GM21723 (cell line): ENCODE measurements around the gene GOLGA5.
"Not testable (repeated sequence)": the region's sequence is repeated elsewhere in the genome, so short reads cannot be mapped to it uniquely, and the experiment has no call there.

ENCODE experiments used
- ATAC-seq: cut with Tn5 transposase; IDR thresholded peaks from one replicate; pipeline ENCODE4 v1.9.1; 2021; ENCODE audit warnings: mild to moderate bottlenecking, moderate library complexity; ENCODE audit not compliant: unreplicated experiment

The GOLGA5 gene

DNA sequence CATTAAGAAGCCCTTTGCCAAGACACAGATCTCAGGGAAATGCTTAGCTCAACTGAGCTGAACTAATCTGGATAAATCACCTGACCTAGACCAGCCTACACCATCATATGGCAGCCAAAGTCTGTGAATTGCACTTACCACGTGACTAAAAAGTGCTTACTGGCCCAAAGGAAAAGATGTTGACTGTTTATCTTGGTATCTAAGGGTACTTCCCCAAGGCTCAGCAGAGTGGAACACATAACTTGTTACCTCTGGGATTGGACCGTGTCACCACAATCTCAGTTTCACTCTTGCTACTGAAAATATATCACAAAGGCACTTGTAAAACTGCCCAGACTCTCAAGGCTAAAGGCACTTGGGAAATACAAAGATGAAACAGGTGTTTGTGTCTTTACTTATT is 18.8 kb upstream of the GOLGA5 start:
- peak; percentile 93 for ATAC-seq

DNA sequence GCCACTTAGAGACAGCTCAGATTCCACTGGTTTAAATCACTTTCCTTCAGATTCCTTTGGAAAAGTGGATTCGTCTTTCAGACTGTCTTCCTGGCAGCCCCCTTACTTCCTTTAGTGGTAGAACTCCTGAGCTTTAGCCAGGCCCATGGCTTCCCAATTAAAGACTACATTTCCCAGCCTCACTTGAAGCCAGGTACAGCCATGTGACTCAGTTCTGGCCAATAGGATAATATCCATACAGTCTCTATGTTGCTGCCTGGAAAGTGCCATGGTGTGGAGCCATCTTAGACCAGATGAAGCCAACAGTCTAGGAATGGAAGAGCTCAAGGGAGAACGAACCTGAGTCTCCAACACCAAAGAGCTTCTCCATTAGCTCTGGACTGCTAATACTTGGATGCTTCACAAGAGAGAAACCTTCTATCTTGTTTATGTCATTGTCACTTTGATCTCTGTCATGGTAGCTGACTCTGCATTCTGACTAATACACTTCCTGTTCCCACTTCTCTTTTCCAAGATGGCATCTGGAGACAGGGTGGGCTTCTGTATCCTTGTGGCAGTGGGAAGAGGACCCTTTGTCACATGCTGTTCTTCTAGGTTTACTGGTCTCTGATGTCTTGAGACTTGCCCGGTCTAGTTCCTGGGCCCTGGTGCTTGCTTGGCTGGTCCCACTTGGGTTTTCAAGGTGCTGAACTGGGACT is 15.1 kb upstream of the GOLGA5 start:
- ATAC-seq, result not testable (repeated sequence)

DNA sequence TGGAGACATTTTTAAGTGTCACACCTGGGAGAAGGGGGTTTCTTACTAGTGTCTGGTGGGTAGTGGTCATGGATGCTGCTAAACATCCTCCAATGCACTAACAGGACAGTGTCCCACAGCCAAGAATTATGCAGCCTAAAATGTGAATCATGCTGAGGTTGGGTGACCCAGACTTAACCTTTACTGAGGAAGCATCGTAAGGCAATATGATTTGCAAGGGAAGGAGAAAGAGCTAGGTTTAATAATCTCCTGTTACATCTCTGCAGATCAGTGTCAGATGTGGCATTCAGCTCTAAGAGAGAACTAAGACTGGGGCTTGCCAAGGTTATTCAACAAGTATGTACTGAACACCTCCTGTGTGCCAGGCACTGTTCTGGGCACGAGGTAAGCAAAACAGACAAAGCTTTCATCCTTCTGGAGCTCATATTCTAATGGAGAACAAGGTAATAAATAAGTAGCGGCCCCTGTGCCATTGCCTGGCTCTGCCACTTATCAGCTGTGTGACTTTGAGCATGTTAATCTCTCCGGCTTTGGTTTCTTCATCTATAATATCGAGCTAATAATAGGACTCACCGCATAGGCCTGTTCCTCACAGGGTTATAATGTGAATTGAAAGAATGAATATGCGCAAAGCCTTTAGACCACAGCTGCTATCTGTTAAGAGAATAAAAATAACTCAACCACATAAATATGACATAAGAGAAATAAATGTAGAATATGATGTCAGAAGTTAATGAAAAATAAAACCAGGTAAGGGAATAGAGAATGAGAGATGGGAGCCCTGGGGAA is 13.5 kb upstream of the GOLGA5 start:
- no peak for ATAC-seq

DNA sequence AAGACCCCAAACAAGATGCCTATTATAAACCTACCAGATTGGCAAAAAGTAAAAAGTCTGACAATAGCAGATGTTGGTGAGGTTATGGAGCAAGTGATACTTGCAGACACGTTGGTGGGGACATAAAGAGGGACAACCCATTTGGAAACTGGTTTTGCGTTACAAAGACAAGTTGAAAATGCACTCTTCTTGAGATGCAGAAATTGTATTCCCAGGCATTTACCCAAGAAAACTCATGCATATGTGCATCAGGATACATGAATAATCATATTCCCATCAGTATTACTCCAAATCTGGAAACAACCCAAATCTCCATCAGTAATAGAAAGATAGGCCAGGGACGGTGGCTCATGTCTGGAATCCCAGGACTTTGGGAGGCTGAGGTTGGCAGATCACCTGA is 12.8 kb upstream of the GOLGA5 start:
- ATAC-seq, result no peak

DNA sequence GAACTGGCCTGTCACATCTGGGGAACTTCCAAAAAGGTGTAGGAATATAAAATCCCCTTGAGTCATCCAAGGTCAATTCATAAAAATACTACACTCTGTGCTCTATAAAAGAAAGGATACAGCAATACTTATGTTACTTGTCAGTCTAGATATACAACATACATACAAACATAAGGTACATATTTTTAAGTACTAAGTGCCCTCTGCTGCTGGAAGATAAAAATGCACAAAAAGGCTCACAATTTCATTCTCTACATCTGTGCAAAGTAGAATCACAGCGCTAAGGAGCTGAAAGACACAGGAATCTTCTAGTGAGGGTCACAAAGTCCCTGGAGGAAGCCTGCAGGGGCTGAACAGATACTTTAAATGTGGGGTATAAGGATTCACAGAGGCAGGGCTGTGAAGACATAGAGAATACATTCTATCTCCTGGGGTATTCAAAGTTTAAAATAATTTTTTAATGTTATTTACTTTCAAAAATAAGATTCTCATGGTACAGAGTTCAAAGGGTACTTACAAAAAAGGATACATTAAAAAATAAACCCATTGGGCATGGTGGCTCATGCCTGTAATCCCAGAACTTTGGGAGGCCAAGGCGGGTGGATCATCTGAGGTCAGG is 10.2 kb upstream of the GOLGA5 start:
- ATAC-seq, result peak; percentile 56

DNA sequence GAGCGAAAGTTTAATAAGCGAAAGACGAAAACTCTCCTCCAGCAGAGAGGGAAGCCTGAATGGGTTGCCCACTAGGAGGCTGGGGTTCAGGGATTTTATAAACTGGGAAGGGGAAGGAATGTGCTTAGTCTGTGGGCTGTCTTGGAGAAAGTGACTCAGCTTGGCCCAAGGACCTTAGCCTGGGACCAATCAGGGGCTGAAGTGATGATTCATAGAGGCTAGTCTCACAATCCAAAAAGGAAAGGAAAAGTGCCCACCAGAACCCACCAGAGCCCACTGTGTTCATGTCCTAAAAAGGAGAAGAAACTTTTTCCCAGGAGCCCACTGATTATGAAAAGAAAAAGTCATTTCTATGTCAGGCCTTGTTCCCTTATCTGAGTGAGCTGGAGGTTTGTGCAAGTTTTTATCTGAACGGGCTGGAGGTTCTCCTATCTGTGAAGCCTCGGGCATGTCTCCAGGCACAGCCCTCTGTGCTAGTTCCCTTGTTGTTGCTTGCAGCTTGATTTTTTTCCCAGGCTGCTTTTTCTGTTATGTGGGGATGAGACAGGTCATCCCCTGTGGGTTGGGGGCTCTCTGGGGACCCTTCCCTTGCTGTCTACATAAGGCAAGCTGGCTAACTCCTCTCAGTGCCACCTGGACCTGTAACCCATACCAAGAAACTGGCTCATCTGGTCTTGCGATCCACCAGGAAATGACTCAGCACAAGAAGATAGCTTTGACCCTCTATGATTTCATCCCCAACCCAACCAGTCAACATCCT is 8.3 kb upstream of the GOLGA5 start:
- ATAC-seq, result no peak

DNA sequence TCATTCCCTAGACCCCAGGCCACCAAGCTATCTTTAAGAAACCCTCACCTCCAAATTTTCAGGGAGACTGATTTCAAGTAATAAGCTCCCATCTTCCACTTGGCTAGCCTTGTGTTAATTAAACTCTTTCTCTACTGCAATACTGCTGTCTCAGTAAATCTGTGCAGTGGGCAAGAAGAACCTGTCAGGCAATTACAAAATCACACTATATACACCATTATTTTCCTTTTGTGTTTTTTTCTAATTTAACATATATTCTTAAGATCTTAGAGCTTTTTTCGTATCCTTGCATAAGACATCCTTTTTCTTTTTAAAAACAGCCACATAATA is 7.7 kb upstream of the GOLGA5 start:
- no peak for ATAC-seq

DNA sequence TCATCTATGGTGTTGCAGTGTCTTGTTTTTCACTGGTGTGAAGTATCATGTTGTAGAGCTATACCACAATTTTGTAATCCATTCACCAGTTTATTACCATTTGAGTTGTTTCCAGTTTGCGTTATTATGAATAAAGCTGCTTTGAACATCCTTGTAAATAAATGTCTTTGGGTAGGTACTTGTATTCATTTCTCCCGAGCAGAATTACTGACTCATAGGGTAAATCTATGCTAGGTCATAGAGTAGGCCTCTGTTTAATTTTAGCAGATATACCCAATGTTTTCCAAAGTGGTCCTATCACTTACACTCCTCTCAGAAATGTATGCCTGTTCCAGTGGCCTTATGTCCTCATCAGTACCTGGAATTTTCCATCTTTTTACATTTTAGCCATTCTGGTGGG is 6.6 kb upstream of the GOLGA5 start:
- no peak for ATAC-seq

DNA sequence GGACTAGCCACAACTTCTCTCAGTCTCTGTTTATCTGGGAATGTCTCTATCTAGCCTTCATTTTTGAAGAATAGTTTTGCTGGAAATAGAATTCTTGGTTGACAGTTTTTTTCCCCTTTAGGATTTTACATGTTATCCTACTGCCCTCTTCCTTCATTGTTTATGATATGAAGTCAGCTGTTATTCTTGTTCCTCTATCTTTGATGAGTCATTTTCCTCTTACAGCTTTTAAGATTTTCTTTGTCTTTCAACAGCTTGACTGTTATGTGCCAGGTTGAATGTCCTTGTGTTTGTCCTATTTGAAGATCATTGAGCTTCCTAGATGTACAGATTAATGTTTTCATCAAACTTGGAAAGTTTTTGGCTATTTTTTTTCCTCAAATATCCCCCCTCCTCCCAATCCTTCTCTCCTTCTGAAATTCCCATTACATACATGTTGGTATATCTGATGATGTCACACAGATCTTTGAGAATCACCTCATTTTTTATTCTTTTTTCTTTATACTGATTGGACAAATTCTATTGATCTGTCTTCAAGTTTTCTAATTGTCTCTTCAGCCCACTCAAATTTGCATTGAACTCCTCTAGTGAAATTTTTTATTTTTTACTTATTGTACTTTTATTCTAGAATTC is 4.5 kb upstream of the GOLGA5 start:
- no peak for ATAC-seq

- ATAC-seq, result no peak
Measured at GRCh38 chr14:92792885-92793284, 1.2 kb upstream of the GOLGA5 start.

- no peak for ATAC-seq
Measured at GRCh38 chr14:92794547-92794941, 439 bp downstream of the GOLGA5 start.

- ATAC-seq, result no peak
Measured at GRCh38 chr14:92794961-92795360, 856 bp downstream of the GOLGA5 start.

GRCh38 chr14:92797935-92798653 is 4.0 kb downstream of the GOLGA5 start:
- no peak for ATAC-seq

- ATAC-seq, result no peak
Measured at GRCh38 chr14:92798811-92799210, 4.7 kb downstream of the GOLGA5 start.

DNA sequence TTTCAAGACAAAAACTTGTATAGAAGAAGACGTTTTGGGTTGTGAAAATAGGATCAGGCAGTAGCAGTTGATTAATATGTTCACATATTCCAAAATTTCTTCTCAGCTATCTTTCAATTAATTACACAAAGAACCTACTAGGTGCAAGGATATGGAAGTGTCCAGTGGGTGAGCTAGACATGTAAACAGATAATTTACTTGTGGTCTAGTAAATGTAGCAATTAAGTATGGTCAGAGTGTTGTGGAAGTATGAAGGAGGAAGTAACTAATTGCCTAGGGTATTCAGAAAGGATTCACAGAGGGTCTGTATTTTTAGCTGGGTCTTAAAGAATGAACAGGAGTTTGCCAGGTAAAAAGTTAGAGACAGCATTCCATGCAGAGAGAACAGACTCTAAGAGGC is 5.9 kb downstream of the GOLGA5 start:
- no peak for ATAC-seq

- no peak for ATAC-seq
Measured at GRCh38 chr14:92800525-92800924, 6.4 kb downstream of the GOLGA5 start.

- no peak for ATAC-seq
Measured at GRCh38 chr14:92801917-92802316, 7.8 kb downstream of the GOLGA5 start.

- no peak for ATAC-seq
Measured at GRCh38 chr14:92802678-92803077, 8.6 kb downstream of the GOLGA5 start.

GRCh38 chr14:92813201-92813600 is 19.1 kb downstream of the GOLGA5 start:
- no peak for ATAC-seq

DNA sequence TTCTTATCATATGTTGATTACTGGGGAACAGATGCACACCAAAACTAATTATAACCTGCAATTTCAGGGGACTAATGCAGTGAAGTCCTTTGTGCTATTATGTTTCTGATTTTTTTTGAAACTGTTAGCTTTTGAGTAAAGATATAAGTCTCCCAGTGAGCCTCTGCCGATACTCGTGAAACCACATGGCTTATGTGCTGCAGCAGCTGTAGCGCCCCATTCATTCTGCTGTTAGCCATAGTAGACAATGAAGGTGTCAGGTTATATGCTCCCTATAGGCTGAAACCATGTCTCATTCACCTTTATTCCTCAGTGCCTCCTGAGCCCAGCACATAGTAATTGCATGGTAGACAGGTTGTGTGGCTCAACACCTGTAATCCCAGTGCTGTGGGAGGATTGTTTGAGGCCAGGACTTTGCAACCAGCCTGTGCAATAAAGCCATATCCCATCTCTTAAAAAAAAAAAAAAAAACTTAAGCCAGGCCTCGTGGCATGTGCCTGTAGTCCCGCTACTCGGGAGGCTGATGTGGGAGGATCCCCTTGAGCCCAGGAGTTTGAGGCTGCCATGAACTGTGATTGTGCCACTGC is 25.0 kb downstream of the GOLGA5 start:
- ATAC-seq, result no peak
